GM23338 (cell line): ENCODE results near the gene PPP2R2D. TPM values are rescaled to one million over a fixed set of nuclear protein-coding genes. Genes with fewer than 3 reads are reported as not detected.

Source experiments
- ATAC-seq: fragments of 200-7000 bp; cut with Tn5 transposase; 3 replicates; pipeline ENCODE4 v1.9.1; 2020
- DNase-seq: peaks from one replicate; pipeline ENCODE4 v3.0.0-alpha.2; 2015; ENCODE audit warnings: low spot score
- H2AFZ ChIP-seq: fragments of 200-600 bp; sonication (generic); 2 replicates; pipeline ENCODE4 v1.8.0; 2016; ENCODE audit warnings: antibody characterized with exemption, mild to moderate bottlenecking, moderate library complexity
- H3F3A ChIP-seq: fragments of 200-600 bp; sonication (generic); replicated peaks from 2 replicates; pipeline ENCODE4 v1.8.0; 2017; ENCODE audit warnings: antibody characterized with exemption, mixed run types, low read depth
- H3K27ac ChIP-seq: fragments of 200-600 bp; sonication (generic); 2 replicates; pipeline ENCODE4 v1.6.1; 2016; ENCODE audit warnings: low read depth
- H3K27me3 ChIP-seq: fragments of 200-600 bp; sonication (generic); 2 replicates; pipeline ENCODE4 v1.8.0; 2016; ENCODE audit warnings: mild to moderate bottlenecking, mixed run types, moderate library complexity; ENCODE audit not compliant: insufficient read depth
- H3K36me3 ChIP-seq: fragments of 200-600 bp; sonication (generic); 2 replicates; pipeline ENCODE4 v1.8.0; 2016; ENCODE audit warnings: mild to moderate bottlenecking; ENCODE audit not compliant: insufficient read depth
- H3K4me1 ChIP-seq: fragments of 200-600 bp; sonication (generic); 2 replicates; pipeline ENCODE4 v1.8.0; 2016; ENCODE audit warnings: mild to moderate bottlenecking, moderate library complexity; ENCODE audit not compliant: insufficient read depth
- H3K4me2 ChIP-seq: fragments of 200-600 bp; sonication (generic); 2 replicates; pipeline ENCODE4 v1.7.1; 2017; ENCODE audit warnings: mixed run types
- H3K4me3 ChIP-seq: fragments of 200-600 bp; sonication (generic); 2 replicates; pipeline ENCODE4 v1.6.1; 2016; ENCODE audit warnings: mixed run types
- H3K79me2 ChIP-seq: fragments of 200-600 bp; sonication (generic); replicated peaks from 2 replicates; pipeline ENCODE4 v1.8.0; 2017; ENCODE audit warnings: mild to moderate bottlenecking; ENCODE audit not compliant: insufficient read depth
- H3K9me2 ChIP-seq: fragments of 200-600 bp; sonication (generic); 2 replicates; pipeline ENCODE4 v1.8.0; 2017; ENCODE audit not compliant: insufficient read depth
- H4K20me1 ChIP-seq: fragments of 200-600 bp; sonication (generic); replicated peaks from 2 replicates; pipeline ENCODE4 v1.8.0; 2017; ENCODE audit warnings: mild to moderate bottlenecking; ENCODE audit not compliant: insufficient read depth
- H3K27ac Mint-ChIP-seq: 2 replicates; pipeline ENCODE4 v1.8.0; 2020; ENCODE audit warnings: inconsistent platforms, mild to moderate bottlenecking, moderate library complexity, mixed read lengths
- H3K27me3 Mint-ChIP-seq: 3 replicates; pipeline ENCODE4 v1.8.0; 2022; ENCODE audit warnings: low read depth, mild to moderate bottlenecking, moderate library complexity, mixed read lengths, inconsistent platforms; ENCODE audit not compliant: insufficient read depth, poor library complexity
- H3K36me3 Mint-ChIP-seq: 3 replicates; pipeline ENCODE4 v1.8.0; 2021; ENCODE audit warnings: low read depth, mild to moderate bottlenecking, inconsistent platforms, moderate library complexity, mixed read lengths
- H3K4me1 Mint-ChIP-seq: 3 replicates; pipeline ENCODE4 v1.8.0; 2020; ENCODE audit warnings: mild to moderate bottlenecking, inconsistent platforms, mixed read lengths
- H3K4me3 Mint-ChIP-seq: 3 replicates; pipeline ENCODE4 v1.8.0; 2021; ENCODE audit warnings: moderate library complexity, mild to moderate bottlenecking, inconsistent platforms, mixed read lengths
- H3K9me3 Mint-ChIP-seq: 3 replicates; pipeline ENCODE4 v1.8.0; 2020; ENCODE audit warnings: moderate library complexity, mild to moderate bottlenecking, inconsistent platforms, mixed read lengths
- polyA plus RNA-seq: library from polyadenylated mRNA; unstranded; fragments of >200 nt; fragmentation: Nextera tagmentation; extraction: Ambion mirVana; gene quantifications from 2 replicates; pipeline ENCODE4 v1.2.1, GENCODE V29; 2016
- total RNA-seq: library from RNA; depleted of rRNA; stranded (reverse); fragments of >200 nt; shearing (Covaris generic); gene quantifications from 2 replicates; pipeline ENCODE4 v1.2.3, GENCODE V29; 2014
- TF ChIP-seq, protein P1 (sequence below): fragments of 250-450 bp; sonication (Bioruptor Pico); IDR thresholded peaks from 2 replicates; pipeline ENCODE4 v1.5.0; 2020; ENCODE audit warnings: mild to moderate bottlenecking, moderate library complexity
- TF ChIP-seq, protein P2 (sequence below): IDR thresholded peaks from one replicate; pipeline ENCODE4 v1.6.1; 2018; ENCODE audit warnings: antibody characterized with exemption; ENCODE audit not compliant: unreplicated experiment

PPP2R2D gene
- total and polyA plus RNA-seq, 2 experiments from 2014 or later = 28.8 to 33.7 TPM

DNA sequence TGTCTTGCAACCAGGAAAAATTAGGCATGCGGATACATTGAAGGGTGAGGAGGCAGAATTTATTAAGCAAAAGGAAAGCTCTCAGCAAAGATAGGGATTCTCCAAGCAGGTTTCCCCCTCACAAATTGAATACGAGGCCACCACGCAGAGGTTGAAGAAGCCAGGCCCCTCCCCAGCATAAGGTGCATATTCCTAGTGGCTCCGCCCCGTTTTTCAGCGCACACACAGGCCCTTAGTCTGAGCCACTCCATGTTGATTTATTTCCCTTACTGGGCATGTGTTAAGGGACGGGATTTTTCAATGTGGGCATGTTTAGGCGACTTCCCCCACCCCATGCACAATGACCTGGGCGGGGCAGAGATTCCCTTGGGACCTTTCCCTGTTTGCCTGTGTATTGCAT, 24.9 kb downstream of the PPP2R2D start (continued):
- TF ChIP-seq, protein P1, sequence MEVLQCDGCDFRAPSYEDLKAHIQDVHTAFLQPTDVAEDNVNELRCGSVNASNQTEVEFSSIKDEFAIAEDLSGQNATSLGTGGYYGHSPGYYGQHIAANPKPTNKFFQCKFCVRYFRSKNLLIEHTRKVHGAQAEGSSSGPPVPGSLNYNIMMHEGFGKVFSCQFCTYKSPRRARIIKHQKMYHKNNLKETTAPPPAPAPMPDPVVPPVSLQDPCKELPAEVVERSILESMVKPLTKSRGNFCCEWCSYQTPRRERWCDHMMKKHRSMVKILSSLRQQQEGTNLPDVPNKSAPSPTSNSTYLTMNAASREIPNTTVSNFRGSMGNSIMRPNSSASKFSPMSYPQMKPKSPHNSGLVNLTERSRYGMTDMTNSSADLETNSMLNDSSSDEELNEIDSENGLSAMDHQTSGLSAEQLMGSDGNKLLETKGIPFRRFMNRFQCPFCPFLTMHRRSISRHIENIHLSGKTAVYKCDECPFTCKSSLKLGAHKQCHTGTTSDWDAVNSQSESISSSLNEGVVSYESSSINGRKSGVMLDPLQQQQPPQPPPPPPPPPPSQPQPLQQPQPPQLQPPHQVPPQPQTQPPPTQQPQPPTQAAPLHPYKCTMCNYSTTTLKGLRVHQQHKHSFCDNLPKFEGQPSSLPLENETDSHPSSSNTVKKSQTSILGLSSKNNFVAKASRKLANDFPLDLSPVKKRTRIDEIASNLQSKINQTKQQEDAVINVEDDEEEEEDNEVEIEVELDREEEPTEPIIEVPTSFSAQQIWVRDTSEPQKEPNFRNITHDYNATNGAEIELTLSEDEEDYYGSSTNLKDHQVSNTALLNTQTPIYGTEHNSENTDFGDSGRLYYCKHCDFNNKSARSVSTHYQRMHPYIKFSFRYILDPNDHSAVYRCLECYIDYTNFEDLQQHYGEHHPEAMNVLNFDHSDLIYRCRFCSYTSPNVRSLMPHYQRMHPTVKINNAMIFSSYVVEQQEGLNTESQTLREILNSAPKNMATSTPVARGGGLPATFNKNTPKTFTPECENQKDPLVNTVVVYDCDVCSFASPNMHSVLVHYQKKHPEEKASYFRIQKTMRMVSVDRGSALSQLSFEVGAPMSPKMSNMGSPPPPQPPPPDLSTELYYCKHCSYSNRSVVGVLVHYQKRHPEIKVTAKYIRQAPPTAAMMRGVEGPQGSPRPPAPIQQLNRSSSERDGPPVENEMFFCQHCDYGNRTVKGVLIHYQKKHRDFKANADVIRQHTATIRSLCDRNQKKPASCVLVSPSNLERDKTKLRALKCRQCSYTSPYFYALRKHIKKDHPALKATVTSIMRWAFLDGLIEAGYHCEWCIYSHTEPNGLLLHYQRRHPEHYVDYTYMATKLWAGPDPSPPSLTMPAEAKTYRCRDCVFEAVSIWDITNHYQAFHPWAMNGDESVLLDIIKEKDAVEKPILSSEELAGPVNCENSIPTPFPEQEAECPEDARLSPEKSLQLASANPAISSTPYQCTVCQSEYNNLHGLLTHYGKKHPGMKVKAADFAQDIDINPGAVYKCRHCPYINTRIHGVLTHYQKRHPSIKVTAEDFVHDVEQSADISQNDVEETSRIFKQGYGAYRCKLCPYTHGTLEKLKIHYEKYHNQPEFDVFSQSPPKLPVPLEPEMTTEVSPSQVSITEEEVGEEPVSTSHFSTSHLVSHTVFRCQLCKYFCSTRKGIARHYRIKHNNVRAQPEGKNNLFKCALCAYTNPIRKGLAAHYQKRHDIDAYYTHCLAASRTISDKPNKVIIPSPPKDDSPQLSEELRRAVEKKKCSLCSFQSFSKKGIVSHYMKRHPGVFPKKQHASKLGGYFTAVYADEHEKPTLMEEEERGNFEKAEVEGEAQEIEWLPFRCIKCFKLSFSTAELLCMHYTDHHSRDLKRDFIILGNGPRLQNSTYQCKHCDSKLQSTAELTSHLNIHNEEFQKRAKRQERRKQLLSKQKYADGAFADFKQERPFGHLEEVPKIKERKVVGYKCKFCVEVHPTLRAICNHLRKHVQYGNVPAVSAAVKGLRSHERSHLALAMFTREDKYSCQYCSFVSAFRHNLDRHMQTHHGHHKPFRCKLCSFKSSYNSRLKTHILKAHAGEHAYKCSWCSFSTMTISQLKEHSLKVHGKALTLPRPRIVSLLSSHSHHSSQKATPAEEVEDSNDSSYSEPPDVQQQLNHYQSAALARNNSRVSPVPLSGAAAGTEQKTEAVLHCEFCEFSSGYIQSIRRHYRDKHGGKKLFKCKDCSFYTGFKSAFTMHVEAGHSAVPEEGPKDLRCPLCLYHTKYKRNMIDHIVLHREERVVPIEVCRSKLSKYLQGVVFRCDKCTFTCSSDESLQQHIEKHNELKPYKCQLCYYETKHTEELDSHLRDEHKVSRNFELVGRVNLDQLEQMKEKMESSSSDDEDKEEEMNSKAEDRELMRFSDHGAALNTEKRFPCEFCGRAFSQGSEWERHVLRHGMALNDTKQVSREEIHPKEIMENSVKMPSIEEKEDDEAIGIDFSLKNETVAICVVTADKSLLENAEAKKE (CRISPR knock-in tag) = no peak
- TF ChIP-seq, protein P2, sequence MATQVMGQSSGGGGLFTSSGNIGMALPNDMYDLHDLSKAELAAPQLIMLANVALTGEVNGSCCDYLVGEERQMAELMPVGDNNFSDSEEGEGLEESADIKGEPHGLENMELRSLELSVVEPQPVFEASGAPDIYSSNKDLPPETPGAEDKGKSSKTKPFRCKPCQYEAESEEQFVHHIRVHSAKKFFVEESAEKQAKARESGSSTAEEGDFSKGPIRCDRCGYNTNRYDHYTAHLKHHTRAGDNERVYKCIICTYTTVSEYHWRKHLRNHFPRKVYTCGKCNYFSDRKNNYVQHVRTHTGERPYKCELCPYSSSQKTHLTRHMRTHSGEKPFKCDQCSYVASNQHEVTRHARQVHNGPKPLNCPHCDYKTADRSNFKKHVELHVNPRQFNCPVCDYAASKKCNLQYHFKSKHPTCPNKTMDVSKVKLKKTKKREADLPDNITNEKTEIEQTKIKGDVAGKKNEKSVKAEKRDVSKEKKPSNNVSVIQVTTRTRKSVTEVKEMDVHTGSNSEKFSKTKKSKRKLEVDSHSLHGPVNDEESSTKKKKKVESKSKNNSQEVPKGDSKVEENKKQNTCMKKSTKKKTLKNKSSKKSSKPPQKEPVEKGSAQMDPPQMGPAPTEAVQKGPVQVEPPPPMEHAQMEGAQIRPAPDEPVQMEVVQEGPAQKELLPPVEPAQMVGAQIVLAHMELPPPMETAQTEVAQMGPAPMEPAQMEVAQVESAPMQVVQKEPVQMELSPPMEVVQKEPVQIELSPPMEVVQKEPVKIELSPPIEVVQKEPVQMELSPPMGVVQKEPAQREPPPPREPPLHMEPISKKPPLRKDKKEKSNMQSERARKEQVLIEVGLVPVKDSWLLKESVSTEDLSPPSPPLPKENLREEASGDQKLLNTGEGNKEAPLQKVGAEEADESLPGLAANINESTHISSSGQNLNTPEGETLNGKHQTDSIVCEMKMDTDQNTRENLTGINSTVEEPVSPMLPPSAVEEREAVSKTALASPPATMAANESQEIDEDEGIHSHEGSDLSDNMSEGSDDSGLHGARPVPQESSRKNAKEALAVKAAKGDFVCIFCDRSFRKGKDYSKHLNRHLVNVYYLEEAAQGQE = no peak

DNA sequence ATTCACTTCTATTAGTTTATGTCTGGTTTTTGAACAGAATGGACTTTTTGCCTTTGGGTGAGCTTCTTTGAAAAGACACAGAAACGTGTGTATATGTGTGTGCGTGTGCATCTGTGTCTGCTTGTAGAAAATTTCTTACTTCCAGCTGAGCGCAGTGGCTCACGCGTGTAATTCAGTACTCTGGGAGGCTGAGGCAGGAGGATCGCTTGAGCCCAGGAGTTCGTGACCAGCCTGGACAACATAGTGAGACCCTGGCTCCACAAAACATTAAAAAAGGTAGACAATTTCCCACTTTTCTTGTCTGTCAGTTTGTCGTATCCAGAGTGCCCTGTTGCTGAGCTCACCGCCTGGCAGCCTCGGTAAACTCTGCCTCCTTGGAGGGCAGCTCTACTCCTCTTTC, 25.4 kb downstream of the PPP2R2D start:
- TF ChIP-seq, protein P2 = no peak
- Histone ChIP-seq H3K4me1 (peaks cover 68% of the 10 kb centered on the region), H3K36me3 (no peaks in the 10 kb centered on the region), H4K20me1 (peaks cover 83% of the 10 kb centered on the region), H3K27me3 (no peaks in the 10 kb centered on the region), H3K79me2 (peaks cover 100% of the 10 kb centered on the region), H2AFZ (no peak overlapping the region), H3K4me2 (no peak overlapping the region), H3K9me2 (no peaks in the 10 kb centered on the region), H3K27ac (no peak overlapping the region), H3K4me3 (no peak overlapping the region), H3F3A (no peaks in the 10 kb centered on the region)
- Mint-ChIP-seq H3K27ac (no peak overlapping the region), H3K9me3 (no peaks in the 10 kb centered on the region), H3K36me3 (peaks cover 10% of the 10 kb centered on the region; the same call in 2 of the 3 replicates), H3K4me1 (peaks cover 72% of the 10 kb centered on the region), H3K27me3 (peaks cover 14% of the 10 kb centered on the region), H3K4me3 (no peak overlapping the region)
- no peak for ATAC-seq
- no peak for DNase-seq
